Measurements from ENCODE around the gene NUDT7.

GRCh38 chr16:77700846-77701245 lies 21.5 kb upstream of the NUDT7 start:
- TF ChIP-seq CTCF (IDR thresholded peaks at IDR 0.05; ENCODE audit: low read depth, low read length, missing input control) (no peak), YY1 (IDR thresholded peaks at IDR 0.05) (no peak), FOXA1 (IDR thresholded peaks at IDR 0.05) (no peak), RXRA (IDR thresholded peaks at IDR 0.05) (no peak), TAF1 (conservative IDR thresholded peaks at IDR 0.05) (no peak), SP1 (IDR thresholded peaks at IDR 0.05) (no peak), RAD21 (IDR thresholded peaks at IDR 0.05) (no peak), MAX (IDR thresholded peaks at IDR 0.05) (no peak), REST (IDR thresholded peaks at IDR 0.05) (no peak), ZBTB33 (IDR thresholded peaks at IDR 0.05) (no peak), JUND (IDR thresholded peaks at IDR 0.05) (no peak), HNF4A (conservative IDR thresholded peaks at IDR 0.05) (no peak)
